Measurements from ENCODE around the gene SAFB.

- no peak for TF ChIP-seq EZH2 (IDR thresholded peaks at IDR 0.05; ENCODE audit: insufficient read depth, poor library complexity, severe bottlenecking)
- TF ChIP-seq EZH2phosphoT487 (IDR thresholded peaks at IDR 0.05; ENCODE audit: insufficient read depth, low read depth) = no peak
These were observed 27.8 kb upstream of the SAFB start for GRCh38 chr19:5595129-5595528.
